Stomach (tissue), 4 donors: ENCODE data around the gene BRMS1.

ENCODE experiments used
- POLR2AphosphoS5 ChIP-seq, 3 donors: sonication (generic); formaldehyde crosslinking; IDR thresholded peaks; one replicate each; pipeline ENCODE4 v1.6.1; 2016; ENCODE audit warnings: antibody characterized with exemption in 3 of 3
- TF ChIP-seq, protein P1 (sequence below), 7 experiments: fragments of 450-650 bp in 4 of 7; fragments of 200-600 bp in 3 of 7; sonication (generic) in 3 of 7; IDR thresholded peaks; one replicate each; pipeline ENCODE4 v1.5.1; 2016 to 2019; ENCODE audit warnings: antibody characterized with exemption in 7 of 7, control low read depth in 2 of 7, mild to moderate bottlenecking in 1 of 7

DNA sequence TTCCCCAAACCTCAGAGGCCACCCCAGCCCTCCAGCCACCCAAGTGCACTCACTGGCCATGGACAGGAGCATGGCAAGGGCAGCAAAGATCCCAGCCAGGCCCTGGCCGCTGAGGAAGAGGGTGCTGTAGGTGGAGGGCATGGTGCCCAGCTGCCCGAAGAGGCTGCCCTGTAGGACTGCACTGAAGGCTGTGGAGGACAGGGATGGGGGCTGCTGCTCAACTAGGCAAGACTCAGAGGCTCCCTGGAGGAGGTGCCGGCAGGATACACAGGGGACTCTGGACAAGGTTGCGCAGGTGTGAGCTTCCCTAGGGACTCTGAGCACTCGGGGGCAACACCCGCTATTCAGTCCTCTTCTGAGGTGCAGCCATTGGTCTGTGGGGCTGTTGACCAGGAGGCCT is 23.6 kb upstream of the BRMS1 start:
- TF ChIP-seq, protein P1, sequence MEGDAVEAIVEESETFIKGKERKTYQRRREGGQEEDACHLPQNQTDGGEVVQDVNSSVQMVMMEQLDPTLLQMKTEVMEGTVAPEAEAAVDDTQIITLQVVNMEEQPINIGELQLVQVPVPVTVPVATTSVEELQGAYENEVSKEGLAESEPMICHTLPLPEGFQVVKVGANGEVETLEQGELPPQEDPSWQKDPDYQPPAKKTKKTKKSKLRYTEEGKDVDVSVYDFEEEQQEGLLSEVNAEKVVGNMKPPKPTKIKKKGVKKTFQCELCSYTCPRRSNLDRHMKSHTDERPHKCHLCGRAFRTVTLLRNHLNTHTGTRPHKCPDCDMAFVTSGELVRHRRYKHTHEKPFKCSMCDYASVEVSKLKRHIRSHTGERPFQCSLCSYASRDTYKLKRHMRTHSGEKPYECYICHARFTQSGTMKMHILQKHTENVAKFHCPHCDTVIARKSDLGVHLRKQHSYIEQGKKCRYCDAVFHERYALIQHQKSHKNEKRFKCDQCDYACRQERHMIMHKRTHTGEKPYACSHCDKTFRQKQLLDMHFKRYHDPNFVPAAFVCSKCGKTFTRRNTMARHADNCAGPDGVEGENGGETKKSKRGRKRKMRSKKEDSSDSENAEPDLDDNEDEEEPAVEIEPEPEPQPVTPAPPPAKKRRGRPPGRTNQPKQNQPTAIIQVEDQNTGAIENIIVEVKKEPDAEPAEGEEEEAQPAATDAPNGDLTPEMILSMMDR (IDR thresholded peaks at IDR 0.05): no peak
- TF ChIP-seq POLR2AphosphoS5 (IDR thresholded peaks at IDR 0.05): no peak
